ENCODE data around the gene EID3. TPM values are rescaled to one million over a fixed set of nuclear protein-coding genes. Genes with fewer than 3 reads are reported as not detected.
A peak's percentile ranks its signal among the peaks of the same experiment; 100 is the strongest.

Gene EID3
- total and polyA plus RNA-seq, 9 of the 15 experiments (the other 6 are each of a cell fraction or from before 2014, with no cell fraction given), result 0.07 to 3.5 (median 0.42) TPM

GRCh38 chr12:104258476-104259067, 45.0 kb upstream of the EID3 start (continued):
- TF ChIP-seq NR2C2 (CRISPR knock-in tag; IDR thresholded peaks at IDR 0.05), result no peak
- TF ChIP-seq NR2C2 (tag; IDR thresholded peaks at IDR 0.05), result no peak
- no peak for TF ChIP-seq NR2C1 (IDR thresholded peaks at IDR 0.05)
- TF ChIP-seq NR2C1 (tag; IDR thresholded peaks at IDR 0.05), result no peak
- no peak for TF ChIP-seq RREB1 (CRISPR knock-in tag; IDR thresholded peaks at IDR 0.05)
- TF ChIP-seq ZBTB1 (CRISPR knock-in tag; IDR thresholded peaks at IDR 0.05; ENCODE audit: borderline replicate concordance, low read depth), result no peak
- no peak for TF ChIP-seq ZC3H8 (IDR thresholded peaks at IDR 0.05)
- TF ChIP-seq RUNX1 (IDR thresholded peaks at IDR 0.05; ENCODE audit: low read depth), result no peak
- no peak for TF ChIP-seq TAF7 (tag; IDR thresholded peaks at IDR 0.05)
- TF ChIP-seq JUND (IDR thresholded peaks at IDR 0.05; ENCODE audit: borderline replicate concordance, low read depth, low read length), result peak; percentile 24; the same call in 1 of the 2 replicates
- TF ChIP-seq JUND (tag; IDR thresholded peaks at IDR 0.05; ENCODE audit: borderline replicate concordance, low read depth, low read length), result no peak
- TF ChIP-seq HDAC1 (IDR thresholded peaks at IDR 0.05), result 0 out of 4 replicates have a peak, but pooled peaks of 1 of the 2 experiments have one; percentile 33
- no peak for TF ChIP-seq ZBTB11 (CRISPR knock-in tag; IDR thresholded peaks at IDR 0.05)
